Breast epithelium (tissue), 4 donors: ENCODE data around the gene TSPAN32. TPM values are rescaled to one million over a fixed set of nuclear protein-coding genes. Genes with fewer than 3 reads are reported as not detected.

Experiments
- DNase-seq, 2 donors: peaks; one replicate each; pipeline ENCODE4 v3.0.0-alpha.2; 2019; ENCODE audit warnings: low spot score in 2 of 2
- H3K27ac ChIP-seq, 2 donors: fragments of 200-600 bp; sonication (generic) in 1 of 2; one replicate each; pipeline ENCODE4 v1.5.1; 2016 to 2019; ENCODE audit warnings: mild to moderate bottlenecking in 1 of 2
- H3K27me3 ChIP-seq, 2 donors: fragments of 200-600 bp; sonication (generic) in 1 of 2; one replicate each; pipeline versions ENCODE4 v1.5.1 to v1.6.0; 2017 to 2019; ENCODE audit warnings: control low read depth in 1 of 2, mild to moderate bottlenecking in 1 of 2
- H3K36me3 ChIP-seq: fragments of 200-600 bp; one replicate; pipeline ENCODE4 v1.5.1; 2019
- H3K4me1 ChIP-seq, 2 donors: fragments of 200-600 bp; sonication (generic); one replicate each; pipeline ENCODE4 v1.5.1; 2016 to 2019; ENCODE audit warnings: control low read depth in 1 of 2
- H3K4me3 ChIP-seq, 3 donors: fragments of 200-600 bp; sonication (generic); 1 replicate in 2 of 3; 2 replicates in 1 of 3; pipeline ENCODE4 v1.5.1; 2016 to 2019; ENCODE audit warnings: mild to moderate bottlenecking in 3 of 3, moderate library complexity in 2 of 3
- H3K9me3 ChIP-seq, 2 donors: fragments of 200-600 bp; sonication (generic) in 1 of 2; one replicate each; pipeline ENCODE4 v1.5.1; 2016 to 2019; ENCODE audit warnings: control low read depth in 1 of 2
- POLR2A ChIP-seq: fragments of 450-650 bp; IDR thresholded peaks from one replicate; pipeline ENCODE4 v1.6.1; 2016; ENCODE audit warnings: antibody characterized with exemption, mild to moderate bottlenecking, moderate library complexity
- POLR2AphosphoS5 ChIP-seq, 3 donors: sonication (generic); formaldehyde crosslinking; IDR thresholded peaks; one replicate each; pipeline ENCODE4 v1.6.1; 2017; ENCODE audit warnings: antibody characterized with exemption in 3 of 3
- intact Hi-C: fragments of 100-400 bp; cut with DNase I; formaldehyde crosslinking; loops from one replicate; pipeline ENCODE4 v1.15.1; 2023; ENCODE audit warnings: low total_unique reads
- total RNA-seq, 3 donors: library from RNA; depleted of rRNA; stranded (reverse); fragments of >200 nt; gene quantifications; one replicate each; pipeline ENCODE4 v1.1.0, GENCODE V29; 2016
- TF ChIP-seq, protein P1 (sequence below), 3 donors: fragments of 450-650 bp; IDR thresholded peaks; one replicate each; pipeline ENCODE4 v1.5.1; 2016 to 2017; ENCODE audit warnings: antibody characterized with exemption in 3 of 3, mild to moderate bottlenecking in 3 of 3, moderate library complexity in 3 of 3

Gene TSPAN32
- total RNA-seq, 3 donors from 2014 or later = 0.33 to 2.4 (median 1.0) TPM

GRCh38 chr11:2306877-2307500, 5.2 kb downstream of the TSPAN32 start:
- TF ChIP-seq POLR2AphosphoS5 (IDR thresholded peaks at IDR 0.05) (no peak), POLR2A (no peak)
- TF ChIP-seq, protein P1, sequence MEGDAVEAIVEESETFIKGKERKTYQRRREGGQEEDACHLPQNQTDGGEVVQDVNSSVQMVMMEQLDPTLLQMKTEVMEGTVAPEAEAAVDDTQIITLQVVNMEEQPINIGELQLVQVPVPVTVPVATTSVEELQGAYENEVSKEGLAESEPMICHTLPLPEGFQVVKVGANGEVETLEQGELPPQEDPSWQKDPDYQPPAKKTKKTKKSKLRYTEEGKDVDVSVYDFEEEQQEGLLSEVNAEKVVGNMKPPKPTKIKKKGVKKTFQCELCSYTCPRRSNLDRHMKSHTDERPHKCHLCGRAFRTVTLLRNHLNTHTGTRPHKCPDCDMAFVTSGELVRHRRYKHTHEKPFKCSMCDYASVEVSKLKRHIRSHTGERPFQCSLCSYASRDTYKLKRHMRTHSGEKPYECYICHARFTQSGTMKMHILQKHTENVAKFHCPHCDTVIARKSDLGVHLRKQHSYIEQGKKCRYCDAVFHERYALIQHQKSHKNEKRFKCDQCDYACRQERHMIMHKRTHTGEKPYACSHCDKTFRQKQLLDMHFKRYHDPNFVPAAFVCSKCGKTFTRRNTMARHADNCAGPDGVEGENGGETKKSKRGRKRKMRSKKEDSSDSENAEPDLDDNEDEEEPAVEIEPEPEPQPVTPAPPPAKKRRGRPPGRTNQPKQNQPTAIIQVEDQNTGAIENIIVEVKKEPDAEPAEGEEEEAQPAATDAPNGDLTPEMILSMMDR (IDR thresholded peaks at IDR 0.05) = no peak
- Histone ChIP-seq H3K9me3 (no peaks in the 10 kb centered on the region), H3K4me3 (no peak overlapping the region), H3K27ac (peak overlapping the region; percentile 29 to 86), H3K36me3 (no peaks in the 10 kb centered on the region), H3K4me1 (peaks cover 0 to 11% of the 10 kb centered on the region in 2 donors), H3K27me3 (no peaks in the 10 kb centered on the region)
- peak in 1 of 2 donors; percentile 47 for DNase-seq
- intact Hi-C loops = loop anchor here (1.0 kb wide), 1 partner anchor 17 kb away; no protein-coding TSS in a partner anchor

- peak overlapping the region in 1 of 2 donors; percentile 86 for H3K27ac ChIP-seq
- no peak for TF ChIP-seq POLR2AphosphoS5 (IDR thresholded peaks at IDR 0.05)
- no peak for TF ChIP-seq POLR2A
- TF ChIP-seq, protein P1 (IDR thresholded peaks at IDR 0.05) = no peak
- no peak overlapping the region for H3K4me3 ChIP-seq
- H3K27me3 ChIP-seq = no peaks in the 10 kb centered on the region
- H3K9me3 ChIP-seq = no peaks in the 10 kb centered on the region
- peak in 1 of 2 donors; percentile 28 for DNase-seq
- peaks cover 0 to 11% of the 10 kb centered on the region in 2 donors for H3K4me1 ChIP-seq
- H3K36me3 ChIP-seq = no peaks in the 10 kb centered on the region
- intact Hi-C loops = loop anchor here (1.0 kb wide), 1 partner anchor 17 kb away; no protein-coding TSS in a partner anchor
Measured at GRCh38 chr11:2307501-2308331, 5.9 kb downstream of the TSPAN32 start.

DNA sequence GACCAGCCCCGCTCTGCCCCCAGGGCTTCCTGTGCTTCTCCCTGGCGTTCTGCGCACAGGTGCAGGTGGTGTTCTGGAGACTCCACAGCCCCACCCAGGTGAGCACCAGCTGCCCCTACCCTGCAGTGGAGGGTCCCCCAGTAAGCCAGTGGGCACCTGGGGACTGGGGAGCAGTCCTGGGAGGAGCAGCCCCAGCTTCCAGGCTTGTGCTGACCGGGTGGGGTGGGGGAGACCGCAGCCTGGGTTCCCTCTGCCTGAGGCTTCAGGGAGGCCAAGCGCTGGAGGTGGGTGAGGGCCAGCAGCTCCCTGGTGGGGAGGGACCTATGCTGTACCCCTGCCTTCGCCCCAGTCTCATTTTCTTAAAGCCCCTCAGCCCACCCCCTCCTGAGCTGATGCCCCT, 6.9 kb downstream of the TSPAN32 start:
- no peaks in the 10 kb centered on the region for H3K27me3 ChIP-seq
- peaks cover 0 to 11% of the 10 kb centered on the region in 2 donors for H3K4me1 ChIP-seq
- TF ChIP-seq POLR2AphosphoS5 (IDR thresholded peaks at IDR 0.05) (no peak), POLR2A (no peak)
- TF ChIP-seq, protein P1 (IDR thresholded peaks at IDR 0.05) = no peak
- no peaks in the 10 kb centered on the region for H3K9me3 ChIP-seq
- H3K27ac ChIP-seq = peak overlapping the region in 1 of 2 donors; percentile 32
- H3K36me3 ChIP-seq = no peaks in the 10 kb centered on the region
- DNase-seq = no peak
- H3K4me3 ChIP-seq = no peak overlapping the region
- intact Hi-C loops = no loop called here

- H3K4me3 ChIP-seq = no peak overlapping the region
- TF ChIP-seq POLR2A = no peak
- TF ChIP-seq POLR2AphosphoS5 (IDR thresholded peaks at IDR 0.05) = no peak
- TF ChIP-seq, protein P1 (IDR thresholded peaks at IDR 0.05) = no peak
- no peaks in the 10 kb centered on the region for H3K27me3 ChIP-seq
- H3K36me3 ChIP-seq = no peaks in the 10 kb centered on the region
- no peak overlapping the region for H3K27ac ChIP-seq
- no peak for DNase-seq
- intact Hi-C loops = no loop called here
- H3K4me1 ChIP-seq = peaks cover 0 to 14% of the 10 kb centered on the region in 2 donors
- H3K9me3 ChIP-seq = no peaks in the 10 kb centered on the region
Measured at GRCh38 chr11:2309251-2310072, 7.6 kb downstream of the TSPAN32 start.
